K562 treated with DMSO at 1 percent for 24 hours (cell line): Measurements from ENCODE around the gene ENAM. TPM values are rescaled to one million over a fixed set of nuclear protein-coding genes. Genes with fewer than 3 reads are reported as not detected.

Experiments
- total RNA-seq: library from RNA; unstranded; fragments of 300-600 nt; gene quantifications from 2 replicates; pipeline ENCODE4 v1.2.3, GENCODE V29; 2022; ENCODE audit warnings: low read depth; ENCODE audit not compliant: insufficient read depth

The ENAM gene
- total RNA-seq = not detected in 2 replicates

GRCh38 chr4:70628444-70628843, at the start of gene ENAM:
Gene ENAM (plus strand): TSS chr4:70628744. CDS start chr4:70629501, 757 bp downstream.

GRCh38 chr4:70591955-70592582, 36.5 kb upstream of the ENAM start, which contains the start of gene AMBN:
Gene AMBN (plus strand): TSS chr4:70592256. CDS start chr4:70592359, 103 bp downstream.

GRCh38 chr4:70666369-70666768, 37.8 kb downstream of the ENAM start, which contains the start of gene JCHAIN:
Gene JCHAIN (minus strand): TSS chr4:70666508. CDS start chr4:70666490, 18 bp downstream.

GRCh38 chr4:70687821-70688794, 59.6 kb downstream of the ENAM start, which contains the start of gene UTP3:
Gene UTP3 (plus strand): TSS chr4:70688532. CDS start chr4:70688678, 146 bp downstream.

Other genes with a start within 250 kb of the ENAM start
- not detected in 2 replicates for gene SMR3B, start 245.6 kb upstream of the ENAM start, total RNA-seq
- gene OPRPN, start 230.8 kb upstream of the ENAM start, total RNA-seq = not detected in 2 replicates
- not detected in 2 replicates for gene MUC7, start 156.5 kb upstream of the ENAM start, total RNA-seq
- gene AMTN, start 110.2 kb upstream of the ENAM start, total RNA-seq = not detected in 2 replicates
- gene AMBN, start 36.5 kb upstream of the ENAM start, total RNA-seq = not detected in 2 replicates
- not detected in 2 replicates for gene JCHAIN, start 37.8 kb downstream of the ENAM start, total RNA-seq
- gene UTP3, start 59.8 kb downstream of the ENAM start, total RNA-seq = 19.8 and 23.2 TPM in 2 replicates
- 21.9 and 23.8 TPM in 2 replicates for gene RUFY3, start 93.2 kb downstream of the ENAM start, total RNA-seq
- gene GRSF1, start 211.1 kb downstream of the ENAM start, total RNA-seq = 35.0 and 39.5 TPM in 2 replicates